Endothelial cell of umbilical vein (primary cell): Measurements from ENCODE around the gene CDH23. TPM values are rescaled to one million over a fixed set of nuclear protein-coding genes. Genes with fewer than 3 reads are reported as not detected.

Source experiments
- BruUV-seq: library from RNA; stranded (reverse); fragments of 400-500 nt; replicated peaks from 2 replicates; lab custom pipeline; 2021; lab: Mats Ljungman, UMichigan
- CTCF ChIA-PET: fragments of 300-600, 350-600 bp; sonication (Branson Sonifier 250); formaldehyde crosslinking; loops from one replicate; lab custom pipeline; 2021; ENCODE audit warnings: antibody characterized with exemption, inconsistent platforms; lab: Charles Lee
- POLR2A ChIA-PET: fragments of 300-600, 350-600 bp; sonication (Branson Sonifier 250); formaldehyde crosslinking; loops from one replicate; lab custom pipeline; 2021; ENCODE audit warnings: antibody characterized with exemption, inconsistent platforms; lab: Charles Lee
- DNase-seq: peaks from one replicate; pipeline ENCODE4 v3.0.0-alpha.2; 2011; ENCODE audit warnings: low read depth, low spot score
- FAIRE-seq: peaks from 2 replicates; lab custom pipeline; 2011; peaks lifted over from hg19 to GRCh38; lab: Jason Lieb, UNC
- H2AFZ ChIP-seq: 2 replicates; pipeline ENCODE4 v1.6.0; 2012; ENCODE audit warnings: low read depth, low read length, control low read depth, inconsistent platforms
- H3K27ac ChIP-seq: 2 replicates; pipeline ENCODE4 v1.5.1; 2011; ENCODE audit warnings: low read depth, mild to moderate bottlenecking, control low read depth, low read length, moderate library complexity; ENCODE audit not compliant: insufficient read depth
- H3K27me3 ChIP-seq, 2 experiments: 2 replicates each; pipeline versions ENCODE4 v1.6.0 to v1.6.1; 2011; ENCODE audit warnings: low read length in 2 of 2, mixed read lengths in 1 of 2; ENCODE audit not compliant: control insufficient read depth in 2 of 2, insufficient read depth in 2 of 2
- H3K36me3 ChIP-seq, 2 experiments: 2 replicates in 1 of 2; 3 replicates in 1 of 2; pipeline ENCODE4 v1.5.1; 2011; ENCODE audit warnings: low read length in 2 of 2, mild to moderate bottlenecking in 1 of 2, moderate library complexity in 1 of 2; ENCODE audit not compliant: control insufficient read depth in 2 of 2, insufficient read depth in 2 of 2; ENCODE audit errors: extremely low read depth in 1 of 2
- H3K4me1 ChIP-seq: 3 replicates; pipeline ENCODE4 v1.5.1; 2011; ENCODE audit warnings: mild to moderate bottlenecking, low read length; ENCODE audit not compliant: control insufficient read depth, insufficient read depth; ENCODE audit errors: extremely low read depth
- H3K4me2 ChIP-seq: 2 replicates; pipeline ENCODE4 v1.6.1; 2011; ENCODE audit warnings: low read length, control low read depth, mixed read lengths; ENCODE audit not compliant: insufficient read depth
- H3K4me3 ChIP-seq, 3 experiments: fragments of 200-600 bp in 1 of 3; sonication (generic), shearing (Covaris generic) in 1 of 3; replicated peaks in 1 of 3; 2 replicates each; pipeline ENCODE4 v1.5.1; 2011 to 2016; ENCODE audit warnings: control low read depth in 3 of 3, low read length in 3 of 3, mild to moderate bottlenecking in 2 of 3, inconsistent platforms in 1 of 3, low read depth in 1 of 3, moderate library complexity in 1 of 3; ENCODE audit not compliant: insufficient read depth in 1 of 3
- H3K79me2 ChIP-seq: 2 replicates; pipeline ENCODE4 v1.6.0; 2012; ENCODE audit warnings: low read length, inconsistent platforms; ENCODE audit not compliant: control insufficient read depth, insufficient read depth
- H3K9ac ChIP-seq: replicated peaks from 2 replicates; pipeline ENCODE3; 2011; ENCODE audit warnings: low read length, control low read depth; ENCODE audit not compliant: insufficient read depth; ENCODE audit errors: extremely low read depth
- H3K9me1 ChIP-seq: replicated peaks from 3 replicates; pipeline ENCODE4 v1.6.0; 2011; ENCODE audit warnings: mild to moderate bottlenecking, low read length; ENCODE audit not compliant: control insufficient read depth, insufficient read depth; ENCODE audit errors: extremely low read depth
- H3K9me3 ChIP-seq: replicated peaks from 2 replicates; pipeline ENCODE4 v1.5.1; 2012; ENCODE audit warnings: low read length, inconsistent platforms; ENCODE audit not compliant: control insufficient read depth, insufficient read depth
- H4K20me1 ChIP-seq: replicated peaks from 2 replicates; pipeline ENCODE3; 2011; ENCODE audit warnings: mild to moderate bottlenecking, low read length; ENCODE audit not compliant: control insufficient read depth, insufficient read depth; ENCODE audit errors: extremely low read depth
- EZH2 ChIP-seq: IDR thresholded peaks from 2 replicates; pipeline ENCODE4 v1.6.1; 2012; ENCODE audit warnings: borderline replicate concordance, low read depth, mild to moderate bottlenecking, moderate library complexity, low read length, inconsistent platforms; ENCODE audit not compliant: severe bottlenecking
- FOS ChIP-seq: IDR thresholded peaks from 2 replicates; pipeline ENCODE4 v1.6.1; 2011; ENCODE audit warnings: mild to moderate bottlenecking, low read length, moderate library complexity, borderline replicate concordance; ENCODE audit not compliant: insufficient read depth
- GATA2 ChIP-seq: IDR thresholded peaks from 2 replicates; pipeline ENCODE4 v1.7.0; 2011; ENCODE audit warnings: low read depth, mild to moderate bottlenecking, moderate library complexity, mixed read lengths, low read length; ENCODE audit not compliant: insufficient read length, insufficient read depth
- JUN ChIP-seq: IDR thresholded peaks from 2 replicates; pipeline ENCODE4 v1.6.1; 2011; ENCODE audit warnings: borderline replicate concordance, low read depth; ENCODE audit not compliant: insufficient read length, insufficient read depth
- MAX ChIP-seq: IDR thresholded peaks from 2 replicates; pipeline ENCODE4 v1.6.1; 2011; ENCODE audit not compliant: insufficient read depth, insufficient read length
- MYC ChIP-seq: IDR thresholded peaks from one replicate; pipeline ENCODE4 v1.6.1; 2011; ENCODE audit warnings: mild to moderate bottlenecking, low read depth, low read length
- POLR2A ChIP-seq: IDR thresholded peaks from 2 replicates; pipeline ENCODE4 v1.6.1; 2012; ENCODE audit warnings: low read depth, mild to moderate bottlenecking, control low read depth, low read length
- POLR2AphosphoS5 ChIP-seq: IDR thresholded peaks from 2 replicates; pipeline ENCODE4 v1.6.1; 2012; ENCODE audit warnings: low read depth, mild to moderate bottlenecking, control low read depth, low read length, moderate library complexity; ENCODE audit not compliant: insufficient read depth
- dilution Hi-C: fragments of 300-500 bp; cut with MboI; formaldehyde crosslinking; loops from one replicate; pipeline ENCODE4 v1.15.0; 2019; ENCODE audit warnings: low sequenced_read_pairs; ENCODE audit not compliant: extremely low pct_ligation_motif_present
- intact Hi-C: fragments of 100-400 bp; cut with micrococcal nuclease; formaldehyde crosslinking; loops from one replicate; pipeline ENCODE4 v1.10.0; 2022
- polyA plus RNA-seq, 4 experiments: library from polyadenylated mRNA; depleted of rRNA in 3 of 4; stranded (reverse) in 3 of 4; unstranded in 1 of 4; fragments of >200 nt; gene quantifications; 2 replicates each; pipeline versions ENCODE4 v1.2.1 to v1.2.3, GENCODE V29; 2011 to 2012; ENCODE audit warnings: missing spikeins in 1 of 4
- total RNA-seq: library from RNA; stranded (reverse); gene quantifications from 2 replicates; pipeline ENCODE4 v1.2.3, GENCODE V29; 2021

CDH23 gene
- total and polyA plus RNA-seq, 2 donors (not counting 3 experiments of a cell fraction or from before 2014, with no cell fraction given) = not detected

GRCh38 chr10:71613261-71613777 lies 216.6 kb downstream of the CDH23 start:
- no TSS peak for BruUV-seq
- dilution Hi-C loops = no loop called here
- Histone ChIP-seq H3K36me3 (no peaks in the 10 kb centered on the region), H3K9me3 (no peaks in the 10 kb centered on the region), H4K20me1 (no peaks in the 10 kb centered on the region), H3K9ac (no peak overlapping the region), H3K4me3 (no peak overlapping the region), H3K27ac (no peak overlapping the region), H3K27me3 (peaks cover 0 to 3% of the 10 kb centered on the region in 2 experiments), H3K4me2 (no peak overlapping the region), H3K9me1 (no peaks in the 10 kb centered on the region), H3K4me1 (no peaks in the 10 kb centered on the region), H2AFZ (no peak overlapping the region), H3K79me2 (no peaks in the 10 kb centered on the region)
- FAIRE-seq = no peak
- ChIA-PET POLR2A (no interaction called here), CTCF (interaction anchor here (0.8 to 1.3 kb wide), 6 partner anchors 10 to 294 kb away, joined by 3 to 7 read pairs (median 4); partner anchors contain the start of gene SLC29A3)
- DNase-seq = no peak
- intact Hi-C loops = no loop called here
- no peak for TF ChIP-seq JUN
- no peak for TF ChIP-seq POLR2AphosphoS5
- no peak for TF ChIP-seq MYC
- no peak for TF ChIP-seq GATA2
- no peak for TF ChIP-seq MAX
- no peak for TF ChIP-seq POLR2A
- TF ChIP-seq EZH2 = no peak

- FAIRE-seq (no peak), DNase-seq (no peak)
- Histone ChIP-seq H3K36me3 (no peaks in the 10 kb centered on the region), H3K4me2 (no peak overlapping the region), H2AFZ (no peak overlapping the region), H3K27me3 (peaks cover 0 to 3% of the 10 kb centered on the region in 2 experiments), H3K27ac (no peak overlapping the region), H3K4me1 (no peaks in the 10 kb centered on the region), H3K79me2 (no peaks in the 10 kb centered on the region), H4K20me1 (no peaks in the 10 kb centered on the region), H3K9ac (no peak overlapping the region), H3K9me3 (no peaks in the 10 kb centered on the region), H3K9me1 (no peaks in the 10 kb centered on the region), H3K4me3 (no peak overlapping the region)
- dilution Hi-C loops = no loop called here
- POLR2A ChIA-PET = no interaction called here
- CTCF ChIA-PET = interaction anchor here (0.9 to 1.3 kb wide), 3 partner anchors 10 to 198 kb away, joined by 3 to 4 read pairs (median 3); no protein-coding TSS in a partner anchor
- no peak for TF ChIP-seq FOS
- TF ChIP-seq EZH2 = no peak
- no peak for TF ChIP-seq MYC
- intact Hi-C loops = no loop called here
- BruUV-seq = no TSS peak
Observed at GRCh38 chr10:71613877-71614276, 217.2 kb downstream of the CDH23 start.
